CD14-positive monocyte (primary cell): ENCODE measurements around the gene SH2D3C. TPM values are rescaled to one million over a fixed set of nuclear protein-coding genes. Genes with fewer than 3 reads are reported as not detected.

ENCODE experiments used
- DNase-seq, 3 donors: peaks; one replicate each; pipeline ENCODE4 v3.0.0-alpha.2; 2011 to 2022
- H2AFZ ChIP-seq: 2 replicates; pipeline ENCODE4 v1.6.0; 2012; ENCODE audit warnings: mild to moderate bottlenecking, low read depth, low read length, inconsistent platforms; ENCODE audit not compliant: insufficient read depth, poor library complexity, severe bottlenecking
- H3K27ac ChIP-seq, 2 donors: 1 replicate in 1 of 2; 2 replicates in 1 of 2; pipeline ENCODE4 v1.5.1; 2012 to 2013; ENCODE audit warnings: low read length in 2 of 2, control low read depth in 1 of 2, inconsistent platforms in 1 of 2, low read depth in 1 of 2, mild to moderate bottlenecking in 1 of 2
- H3K27me3 ChIP-seq, 2 donors: one replicate each; pipeline versions ENCODE4 v1.6.0 to v1.6.1; 2011 to 2013; ENCODE audit warnings: low read length in 2 of 2; ENCODE audit not compliant: control insufficient read depth in 2 of 2, insufficient read depth in 2 of 2
- H3K36me3 ChIP-seq, 2 donors: replicated peaks in 1 of 2; 1 replicate in 1 of 2; 2 replicates in 1 of 2; pipeline versions ENCODE4 v1.5.1 to v1.6.1; 2012 to 2013; ENCODE audit warnings: low read length in 2 of 2, control low read depth in 1 of 2, inconsistent platforms in 1 of 2, mild to moderate bottlenecking in 1 of 2; ENCODE audit not compliant: insufficient read depth in 2 of 2, control insufficient read depth in 1 of 2
- H3K4me1 ChIP-seq, 2 donors: 1 replicate in 1 of 2; 2 replicates in 1 of 2; pipeline versions ENCODE4 v1.5.1 to v1.6.1; 2012 to 2013; ENCODE audit warnings: low read length in 2 of 2, control low read depth in 1 of 2, inconsistent platforms in 1 of 2, mild to moderate bottlenecking in 1 of 2, moderate library complexity in 1 of 2; ENCODE audit not compliant: insufficient read depth in 2 of 2, control insufficient read depth in 1 of 2
- H3K4me2 ChIP-seq: replicated peaks from 2 replicates; pipeline ENCODE3; 2012; ENCODE audit warnings: low read length, moderate library complexity, mild to moderate bottlenecking; ENCODE audit not compliant: poor library complexity, severe bottlenecking; ENCODE audit errors: extremely low read depth
- H3K4me3 ChIP-seq, 3 experiments: fragments of 200-600 bp in 1 of 3; sonication (generic) in 1 of 3; replicated peaks in 1 of 3; 1 replicate in 2 of 3; 2 replicates in 1 of 3; pipeline ENCODE4 v1.5.1; 2011 to 2013; ENCODE audit warnings: low read length in 3 of 3, mild to moderate bottlenecking in 3 of 3, control low read depth in 2 of 3, low read depth in 2 of 3, inconsistent platforms in 1 of 3, moderate library complexity in 1 of 3
- H3K79me2 ChIP-seq: 2 replicates; pipeline ENCODE4 v1.6.0; 2012; ENCODE audit warnings: mild to moderate bottlenecking, control low read depth, inconsistent platforms, low read length, moderate library complexity; ENCODE audit not compliant: insufficient read depth
- H3K9ac ChIP-seq: 2 replicates; pipeline ENCODE4 v1.6.0; 2017; ENCODE audit warnings: low read length, mild to moderate bottlenecking; ENCODE audit not compliant: insufficient read depth, poor library complexity, severe bottlenecking
- H3K9me3 ChIP-seq, 2 donors: replicated peaks in 1 of 2; 1 replicate in 1 of 2; 2 replicates in 1 of 2; pipeline versions ENCODE4 v1.5.1 to v1.6.1; 2012 to 2013; ENCODE audit warnings: low read length in 2 of 2, control low read depth in 1 of 2; ENCODE audit not compliant: control insufficient read depth in 1 of 2, insufficient read depth in 1 of 2
- H4K20me1 ChIP-seq: 2 replicates; pipeline ENCODE4 v1.6.0; 2012; ENCODE audit warnings: mild to moderate bottlenecking, low read length, control low read depth, moderate library complexity; ENCODE audit not compliant: insufficient read depth
- H3K27ac Mint-ChIP-seq, 7 donors: one replicate each; pipeline ENCODE4 v1.8.0; 2020; ENCODE audit warnings: mild to moderate bottlenecking in 7 of 7, mixed read lengths in 7 of 7, moderate library complexity in 6 of 7, inconsistent platforms in 2 of 7
- H3K27me3 Mint-ChIP-seq, 3 donors: one replicate each; pipeline ENCODE4 v1.8.0; 2021 to 2022; ENCODE audit warnings: low read depth in 3 of 3, mild to moderate bottlenecking in 3 of 3, mixed read lengths in 3 of 3, moderate library complexity in 3 of 3, inconsistent platforms in 1 of 3
- H3K36me3 Mint-ChIP-seq, 2 donors: one replicate each; pipeline ENCODE4 v1.8.0; 2020; ENCODE audit warnings: mixed read lengths in 2 of 2, inconsistent platforms in 1 of 2, mild to moderate bottlenecking in 1 of 2
- H3K4me1 Mint-ChIP-seq: one replicate; pipeline ENCODE4 v1.8.0; 2020; ENCODE audit warnings: mild to moderate bottlenecking, mixed read lengths
- H3K4me3 Mint-ChIP-seq, 2 donors: one replicate each; pipeline ENCODE4 v1.8.0; 2020; ENCODE audit warnings: mild to moderate bottlenecking in 2 of 2, mixed read lengths in 2 of 2, moderate library complexity in 1 of 2
- H3K9me3 Mint-ChIP-seq, 7 donors: one replicate each; pipeline ENCODE4 v1.8.0; 2020 to 2022; ENCODE audit warnings: mixed read lengths in 7 of 7, mild to moderate bottlenecking in 6 of 7, moderate library complexity in 6 of 7, inconsistent platforms in 2 of 7
- WGBS: methylation state at CpG from one replicate; pipeline ENCODE4 v1.1.5; 2013; ENCODE audit warnings: missing lambda C conversion rate; ENCODE audit not compliant: insufficient coverage; 5-methylcytosine and 5-hydroxymethylcytosine counted together
- intact Hi-C, 2 donors: fragments of 100-400 bp; cut with micrococcal nuclease; formaldehyde crosslinking; loops; one replicate each; pipeline versions ENCODE4 v1.15.0 to v1.15.1; 2023
- polyA plus RNA-seq, 3 donors: library from polyadenylated mRNA; depleted of rRNA in 1 of 3; unstranded in 2 of 3; stranded (reverse) in 1 of 3; fragments of 300-500 nt in 2 of 3; fragments of >200 nt in 1 of 3; fragmentation: Illumina TruSeq in 2 of 3; gene quantifications; 1 replicate in 2 of 3; 2 replicates in 1 of 3; pipeline ENCODE4 v1.2.3, GENCODE V29; 2012 to 2021
- TF ChIP-seq, protein P1 (sequence below): fragments of 200-600 bp; IDR thresholded peaks from one replicate; pipeline ENCODE4 v1.8.0; 2022; ENCODE audit warnings: antibody characterized with exemption, mild to moderate bottlenecking

SH2D3C gene
- polyA plus RNA-seq, 3 donors, result 11.5 to 47.3 (median 20.5) TPM

DNA sequence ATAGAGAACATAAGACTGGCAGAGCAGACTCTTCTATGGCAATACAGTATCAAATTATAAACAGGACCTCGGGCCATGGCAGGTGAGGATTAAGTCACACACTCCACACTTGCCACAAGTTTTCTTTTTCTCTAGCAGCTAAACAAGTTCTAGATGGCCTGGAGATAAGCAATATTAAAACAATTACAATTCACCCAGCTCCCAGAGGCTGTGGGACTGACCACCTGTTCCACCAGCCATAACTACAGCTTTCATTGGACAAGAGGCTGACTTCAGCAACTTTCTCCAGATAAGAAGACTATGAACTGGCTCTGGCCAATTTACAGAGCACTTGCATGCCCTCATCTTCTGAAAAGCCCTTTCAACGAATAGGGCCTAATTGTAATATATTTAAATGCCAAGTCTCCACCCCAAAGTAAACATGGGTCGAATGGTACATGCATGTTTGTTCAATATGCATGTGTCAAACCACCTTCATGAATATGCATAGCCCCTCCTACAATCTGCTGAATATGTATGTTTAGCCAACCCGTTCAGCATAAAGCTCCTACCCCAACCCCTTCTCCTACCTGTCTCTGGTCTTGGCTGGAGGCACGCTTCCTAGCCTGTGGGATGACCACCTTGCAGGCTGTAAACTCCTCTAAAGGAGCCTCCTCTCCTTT lies 77.7 kb downstream of the SH2D3C start:
- peaks cover 16% of the 10 kb centered on the region for H3K4me1 Mint-ChIP-seq
- Histone ChIP-seq H3K9me3 (no peaks in the 10 kb centered on the region), H3K9ac (no peak overlapping the region), H3K27me3 (no peaks in the 10 kb centered on the region), H3K36me3 (no peaks in the 10 kb centered on the region), H4K20me1 (no peaks in the 10 kb centered on the region), H2AFZ (peak overlapping the region; percentile 57), H3K4me2 (no peak overlapping the region), H3K27ac (peak overlapping the region in 1 of 2 donors; percentile 82), H3K4me3 (no peak overlapping the region), H3K79me2 (no peaks in the 10 kb centered on the region), H3K4me1 (peaks cover 7 to 8% of the 10 kb centered on the region in 2 donors)
- no peak for DNase-seq
- peak overlapping the region in 5 of 7 donors; percentile 51 to 93 (median 90) for H3K27ac Mint-ChIP-seq
- TF ChIP-seq, protein P1, sequence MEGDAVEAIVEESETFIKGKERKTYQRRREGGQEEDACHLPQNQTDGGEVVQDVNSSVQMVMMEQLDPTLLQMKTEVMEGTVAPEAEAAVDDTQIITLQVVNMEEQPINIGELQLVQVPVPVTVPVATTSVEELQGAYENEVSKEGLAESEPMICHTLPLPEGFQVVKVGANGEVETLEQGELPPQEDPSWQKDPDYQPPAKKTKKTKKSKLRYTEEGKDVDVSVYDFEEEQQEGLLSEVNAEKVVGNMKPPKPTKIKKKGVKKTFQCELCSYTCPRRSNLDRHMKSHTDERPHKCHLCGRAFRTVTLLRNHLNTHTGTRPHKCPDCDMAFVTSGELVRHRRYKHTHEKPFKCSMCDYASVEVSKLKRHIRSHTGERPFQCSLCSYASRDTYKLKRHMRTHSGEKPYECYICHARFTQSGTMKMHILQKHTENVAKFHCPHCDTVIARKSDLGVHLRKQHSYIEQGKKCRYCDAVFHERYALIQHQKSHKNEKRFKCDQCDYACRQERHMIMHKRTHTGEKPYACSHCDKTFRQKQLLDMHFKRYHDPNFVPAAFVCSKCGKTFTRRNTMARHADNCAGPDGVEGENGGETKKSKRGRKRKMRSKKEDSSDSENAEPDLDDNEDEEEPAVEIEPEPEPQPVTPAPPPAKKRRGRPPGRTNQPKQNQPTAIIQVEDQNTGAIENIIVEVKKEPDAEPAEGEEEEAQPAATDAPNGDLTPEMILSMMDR, result no peak
- no peaks in the 10 kb centered on the region for H3K36me3 Mint-ChIP-seq
- peaks cover 1 to 8% (median 3%) of the 10 kb centered on the region in 3 donors for H3K27me3 Mint-ChIP-seq
- intact Hi-C loops, result no loop called here
- 100% methylated on average over 4 of the region's 5 CpGs for WGBS
- H3K9me3 Mint-ChIP-seq, result peaks cover 0 to 5% (median 2%) of the 10 kb centered on the region in 7 donors
- H3K4me3 Mint-ChIP-seq, result no peak overlapping the region

DNA sequence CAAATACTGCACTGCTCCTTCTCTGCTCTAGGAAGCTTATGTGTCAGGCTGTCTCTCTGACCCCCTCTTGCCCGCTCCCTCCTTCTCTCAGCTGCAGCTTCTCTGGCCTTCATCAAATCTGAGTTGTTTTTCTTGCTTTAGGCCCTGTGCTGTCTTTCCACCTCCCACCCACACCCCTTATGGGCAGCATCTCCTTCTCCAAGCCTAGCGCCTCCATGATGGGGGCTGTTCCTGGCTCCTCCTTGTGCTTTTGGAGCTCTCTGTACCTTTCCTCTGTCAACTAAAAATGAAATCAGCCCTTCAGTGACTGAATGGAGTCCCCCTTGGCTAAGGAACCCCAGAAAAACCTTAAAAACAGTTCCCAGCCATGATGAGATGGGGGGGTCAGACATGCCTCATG lies 78.3 kb downstream of the SH2D3C start:
- Histone ChIP-seq H2AFZ (peak overlapping the region; percentile 57), H3K79me2 (no peaks in the 10 kb centered on the region), H3K4me2 (no peak overlapping the region), H3K4me1 (peaks cover 7 to 8% of the 10 kb centered on the region in 2 donors), H3K4me3 (no peak overlapping the region), H3K9me3 (no peaks in the 10 kb centered on the region), H3K27me3 (no peaks in the 10 kb centered on the region), H3K27ac (peak overlapping the region in 1 of 2 donors; percentile 82), H3K36me3 (no peaks in the 10 kb centered on the region), H4K20me1 (no peaks in the 10 kb centered on the region), H3K9ac (no peak overlapping the region)
- TF ChIP-seq, protein P1, result no peak
- Mint-ChIP-seq H3K27me3 (peaks cover 1 to 8% (median 3%) of the 10 kb centered on the region in 3 donors), H3K36me3 (no peaks in the 10 kb centered on the region), H3K9me3 (peaks cover 0 to 5% (median 2%) of the 10 kb centered on the region in 7 donors), H3K4me3 (no peak overlapping the region), H3K27ac (peak overlapping the region; percentile 31 to 93 (median 90)), H3K4me1 (peaks cover 16% of the 10 kb centered on the region)
- 96% methylated on average over 2 of the region's 2 CpGs for WGBS
- intact Hi-C loops, result no loop called here
- DNase-seq, result no peak
